Stimulated activated CD8-positive, alpha-beta memory T cell treated with anti-CD3 and anti-CD28 coated beads, Interleukin-7, amount 100 ng/mL, for 24 hours (primary cell): Measurements from ENCODE around the gene YWHAB.

ENCODE experiments used
- DNase-seq: peaks from one replicate; pipeline ENCODE4 v3.0.0-alpha.2; 2020; ENCODE audit warnings: low read depth

YWHAB gene

GRCh38 chr20:44955270-44955669 is 69.8 kb downstream of the YWHAB start:
- no peak for DNase-seq

DNA sequence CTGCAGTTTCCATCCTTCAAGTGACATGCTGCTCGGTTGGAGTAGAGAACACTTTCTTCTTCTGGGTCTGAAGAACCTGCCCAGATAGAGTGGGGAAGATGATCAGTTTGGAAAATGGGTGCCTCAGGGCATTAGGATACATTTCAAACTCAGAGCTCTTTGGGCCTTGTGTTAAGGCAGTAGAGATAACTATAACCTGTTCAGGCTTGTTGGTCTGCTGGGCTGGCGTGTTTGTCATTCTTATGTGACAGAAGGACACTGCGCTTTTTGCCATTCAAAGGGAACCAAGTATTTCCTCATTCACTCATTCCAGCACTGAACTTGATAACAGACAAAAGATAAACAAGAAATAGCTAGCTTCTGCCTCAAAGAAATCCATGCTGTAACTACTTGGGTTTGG is 70.9 kb downstream of the YWHAB start:
- no peak for DNase-seq
